GM18873 (cell line): Measurements from ENCODE around the gene ZNF133.
A peak's percentile ranks its signal among the peaks of the same experiment; 100 is the strongest.
"Not testable (repeated sequence)": the region's sequence is repeated elsewhere in the genome, so short reads cannot be mapped to it uniquely, and the experiment has no call there.

Experiments used
- ATAC-seq: cut with Tn5 transposase; IDR thresholded peaks from one replicate; pipeline ENCODE4 v1.9.1; 2021; ENCODE audit warnings: mild to moderate bottlenecking, moderate library complexity, moderate number of reproducible peaks; ENCODE audit not compliant: unreplicated experiment, low FRiP score

Gene ZNF133

DNA sequence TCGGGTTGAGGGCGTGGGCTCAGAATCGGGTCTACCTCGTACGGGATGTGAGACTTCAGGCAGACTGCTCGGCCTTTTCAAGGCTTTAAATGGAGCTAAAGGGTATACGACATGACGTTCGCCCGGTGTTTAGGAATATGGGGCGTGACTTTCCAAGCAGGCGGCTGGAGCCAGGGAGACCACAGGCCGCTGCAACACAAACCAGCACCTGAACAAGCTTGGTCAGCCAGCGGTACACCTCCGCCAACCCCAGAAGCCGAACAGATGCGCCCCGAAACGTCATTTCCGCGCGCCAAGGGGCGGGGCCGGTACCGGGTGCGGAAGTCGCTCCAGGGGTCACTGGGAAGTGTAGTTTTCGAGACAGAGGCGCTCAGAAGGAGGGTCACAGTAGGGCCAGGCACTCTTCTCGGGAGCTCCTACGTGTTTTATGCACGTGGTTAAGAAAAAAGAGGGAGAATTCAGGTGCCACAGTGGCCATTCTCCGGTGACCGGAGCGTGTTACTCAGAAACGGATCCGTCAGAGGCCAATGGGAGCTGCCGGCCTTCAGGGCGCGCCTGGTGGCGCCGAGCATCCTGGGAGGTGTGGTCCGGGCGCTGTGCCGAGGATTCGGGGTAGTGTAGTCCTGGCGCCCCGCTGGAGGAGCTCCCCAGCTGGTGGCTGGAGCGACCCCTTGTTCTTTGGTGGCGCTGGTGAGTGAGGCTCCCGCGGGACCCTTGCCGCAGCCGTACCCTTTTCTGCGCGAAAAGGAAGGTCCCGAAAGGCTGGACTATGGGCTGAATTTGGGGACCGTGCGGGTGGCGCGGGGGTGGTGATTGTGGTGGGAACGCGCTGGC lies at the start of gene ZNF133:
TSS of gene ZNF133 (plus strand) at position 613 of the 834 bp plus-strand sequence. CDS start 17,160 bp downstream, outside the sequence.
- ATAC-seq = peak; percentile 93

DNA sequence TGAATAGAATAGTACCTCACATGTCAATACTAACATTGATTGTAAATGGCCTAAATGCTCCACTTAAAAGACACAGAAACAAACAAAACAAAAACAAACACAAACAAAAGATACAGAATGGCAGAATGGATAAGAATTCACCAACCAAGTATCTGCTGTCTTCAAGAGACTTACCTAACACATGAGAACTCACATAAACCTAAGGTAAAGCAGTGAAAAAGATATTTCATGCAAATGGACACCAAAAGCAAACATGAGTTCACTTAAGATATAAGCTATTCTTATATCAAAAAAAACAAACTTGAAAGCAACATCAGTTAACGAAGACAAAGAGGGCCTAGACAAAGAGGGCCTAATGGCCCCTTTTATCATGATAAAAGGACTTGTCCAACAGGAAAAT lies 47.3 kb upstream of the ZNF133 start:
- ATAC-seq = no peak

DNA sequence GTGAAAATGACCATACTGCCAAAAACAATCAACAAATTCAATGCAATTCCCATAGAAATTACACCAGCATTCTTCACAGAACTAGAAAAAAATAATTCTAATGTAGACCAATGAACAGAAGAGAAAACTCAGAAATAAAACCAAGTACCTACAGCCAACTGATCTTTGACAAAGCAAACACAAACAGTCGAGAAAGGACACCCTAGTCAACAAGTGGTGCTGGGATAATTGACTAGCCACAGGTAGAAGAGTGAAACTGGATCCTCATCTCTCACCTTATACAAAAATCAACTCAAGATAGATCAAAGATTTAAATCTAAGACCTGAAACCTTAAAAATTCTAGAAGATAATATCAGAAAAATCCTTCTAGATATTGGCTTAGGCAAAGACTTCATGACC lies 44.5 kb upstream of the ZNF133 start:
- ATAC-seq = no peak

DNA sequence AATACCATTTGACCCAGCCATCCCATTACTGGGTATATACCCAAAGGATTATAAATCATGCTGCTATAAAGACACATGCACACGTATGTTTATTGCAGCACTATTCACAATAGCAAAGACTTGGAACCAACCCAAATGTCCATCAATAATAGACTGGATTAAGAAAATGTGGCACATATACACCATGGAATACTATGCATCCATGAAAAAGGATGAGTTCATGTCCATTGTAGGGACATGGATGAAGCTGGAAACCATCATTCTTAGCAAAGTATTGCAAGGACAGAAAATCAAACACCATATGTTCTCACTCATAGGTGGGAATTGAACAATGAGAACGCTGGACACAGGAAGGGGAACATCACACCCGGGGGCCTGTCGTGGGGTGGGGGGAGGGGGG lies 39.8 kb upstream of the ZNF133 start:
- not testable (repeated sequence) for ATAC-seq

DNA sequence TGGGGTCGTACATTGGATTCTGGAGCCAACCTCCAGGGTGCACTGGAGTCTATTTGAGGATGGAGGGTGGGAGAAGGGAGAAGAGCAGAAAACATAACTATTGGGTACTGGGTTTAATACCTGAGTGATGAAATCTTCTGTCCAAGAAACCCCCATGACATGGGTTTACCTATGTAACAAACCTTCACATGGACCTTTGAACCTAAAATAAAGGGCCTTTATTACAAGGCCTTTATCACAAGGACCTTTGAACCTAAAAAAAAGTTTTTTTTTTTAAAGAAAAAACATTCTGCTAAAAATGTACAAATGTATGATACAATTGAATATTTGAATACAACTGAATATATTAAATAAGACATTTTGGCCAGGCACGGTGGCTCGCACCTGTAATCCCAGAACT lies 38.1 kb upstream of the ZNF133 start:
- ATAC-seq = no peak

DNA sequence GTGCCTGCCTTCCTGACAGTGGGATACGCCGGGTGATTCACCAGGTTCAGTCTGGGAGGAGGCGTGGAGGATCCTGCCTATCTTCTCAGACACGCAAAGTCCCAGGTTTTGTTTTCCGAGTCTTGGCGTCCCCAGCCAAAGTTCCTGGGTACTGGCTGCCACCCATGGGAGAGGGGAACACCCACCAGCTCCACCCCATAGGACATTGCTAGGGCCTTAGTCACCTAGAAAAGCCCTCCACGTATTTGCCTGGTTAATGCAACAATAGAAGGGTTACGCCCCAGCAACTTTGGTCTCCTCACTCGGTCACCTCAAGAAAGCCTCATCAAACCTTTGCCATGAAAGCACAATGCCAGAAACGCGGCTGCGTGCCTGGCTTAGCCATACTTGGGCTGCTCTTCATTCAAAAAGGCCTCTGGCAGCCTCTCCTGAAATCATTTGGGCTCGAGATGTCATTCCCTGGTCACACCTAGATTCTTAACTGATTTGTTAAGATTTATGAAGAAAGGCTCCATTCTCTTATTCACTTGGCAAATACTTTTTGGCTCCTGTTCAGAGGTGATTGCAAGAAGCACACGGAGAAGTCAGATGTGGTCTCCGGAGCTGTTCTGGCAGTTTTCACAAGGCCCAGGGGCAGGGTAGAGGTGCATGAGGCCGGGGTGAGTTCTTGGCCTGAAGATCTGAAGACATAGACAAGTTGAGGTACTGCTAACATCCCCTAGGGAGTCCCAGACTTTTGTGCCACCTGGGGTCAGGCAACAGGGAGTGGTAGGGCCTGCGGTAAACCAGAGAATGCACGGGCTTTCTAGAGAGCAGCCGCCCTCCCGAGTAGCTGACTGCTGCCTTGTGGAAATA lies 35.5 kb upstream of the ZNF133 start:
- ATAC-seq = no peak

DNA sequence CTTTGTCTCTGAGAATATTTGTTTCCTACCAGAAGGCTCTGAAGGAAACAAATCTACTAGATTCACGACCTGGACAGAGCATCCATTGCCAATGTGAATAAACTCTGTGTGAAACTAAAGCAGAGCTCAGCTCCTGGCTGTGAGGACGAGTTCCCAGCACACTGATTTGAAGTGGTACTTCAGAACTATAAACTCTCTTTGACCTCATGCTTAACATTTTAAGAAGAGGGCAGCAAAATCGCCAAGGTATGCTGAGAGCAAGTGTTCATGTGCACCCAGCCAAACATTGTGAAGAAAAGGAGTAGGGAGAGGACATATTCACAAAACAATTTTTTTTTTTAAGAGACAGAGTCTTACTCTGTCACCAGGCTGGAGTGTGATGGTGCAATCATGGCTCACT lies 33.7 kb upstream of the ZNF133 start:
- ATAC-seq = no peak

DNA sequence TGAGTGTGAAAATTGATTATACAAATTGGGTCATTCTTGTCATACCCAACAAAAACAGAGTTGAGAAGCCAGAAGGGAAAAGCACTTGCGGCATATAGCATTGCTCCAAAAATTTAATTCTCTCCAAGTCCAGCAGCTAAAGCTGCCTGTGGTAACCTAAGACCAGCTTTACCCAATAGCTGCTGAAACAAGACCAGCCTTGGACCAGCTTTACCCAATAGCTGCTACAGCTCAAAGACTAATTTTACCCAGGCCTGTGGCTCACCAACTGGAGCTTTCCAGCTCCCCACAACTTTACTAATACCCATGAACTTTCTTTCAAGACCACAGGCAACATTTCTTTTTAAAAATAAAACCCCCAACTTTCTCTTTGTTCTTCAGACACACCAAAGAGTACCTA lies 32.8 kb upstream of the ZNF133 start:
- no peak for ATAC-seq

DNA sequence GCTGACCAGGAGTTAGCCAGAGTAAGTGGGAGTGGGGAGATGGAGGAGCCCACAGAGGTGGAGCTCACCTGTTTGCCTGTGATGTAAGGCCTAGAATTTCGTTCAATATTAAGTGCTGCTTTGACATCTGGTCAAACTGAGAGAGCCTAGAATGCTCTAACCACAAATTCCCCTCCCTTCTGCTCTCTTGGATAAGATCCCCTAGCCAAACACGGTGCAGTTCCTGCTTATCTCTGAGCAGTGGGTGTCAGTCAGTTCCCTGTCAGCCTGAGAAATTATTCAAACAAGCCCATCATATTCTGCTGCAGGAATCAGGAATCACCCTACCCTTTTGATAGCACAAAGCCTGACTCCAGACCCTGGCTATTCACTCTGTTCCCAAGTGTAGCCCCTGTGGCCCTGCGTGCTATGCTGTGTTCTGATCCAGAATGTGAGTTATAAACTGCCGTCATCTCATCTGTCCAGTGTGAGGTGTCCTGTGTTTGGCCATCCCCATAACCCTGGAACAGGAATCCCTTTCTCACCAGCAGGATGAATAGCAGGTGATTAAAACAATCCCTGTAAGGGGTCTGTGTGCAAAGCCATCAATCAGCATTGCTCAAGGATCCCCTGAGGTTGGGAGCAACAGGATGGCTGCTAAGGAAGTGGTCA lies 31.8 kb upstream of the ZNF133 start:
- ATAC-seq = no peak

DNA sequence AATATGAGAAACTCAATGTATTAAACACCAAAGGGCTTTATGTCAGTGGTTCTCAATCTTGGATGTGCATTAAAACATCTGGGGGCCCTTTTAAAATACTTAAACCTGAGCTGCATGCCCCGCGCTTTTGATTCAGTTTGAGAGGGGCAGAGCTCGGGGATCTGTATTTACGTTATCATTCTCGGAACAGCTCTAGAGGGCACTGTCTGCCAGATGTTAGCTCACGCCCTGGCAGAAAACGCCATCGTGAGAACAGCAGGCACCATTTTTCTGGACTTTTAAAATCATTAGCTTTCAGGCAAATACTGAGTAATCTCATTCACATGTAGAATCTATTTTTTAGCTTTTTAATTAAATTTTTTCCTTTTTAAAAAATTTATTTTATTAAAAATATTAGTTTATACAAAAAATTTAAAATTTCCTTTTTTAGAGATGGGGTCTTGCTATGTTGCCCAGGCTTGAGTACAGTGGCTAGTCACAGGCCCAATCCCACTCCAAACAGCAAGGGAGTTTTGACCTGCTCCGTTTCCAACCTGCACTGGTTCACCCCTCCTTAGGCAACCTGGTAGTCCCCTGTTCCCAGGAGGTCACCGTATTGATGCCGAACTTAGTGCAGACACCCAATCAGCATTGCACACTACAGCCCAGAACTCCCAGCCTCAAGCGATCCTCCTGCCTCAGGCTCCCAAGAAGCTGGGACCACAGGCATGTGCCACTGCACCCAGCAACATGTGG lies 30.0 kb upstream of the ZNF133 start:
- no peak for ATAC-seq

DNA sequence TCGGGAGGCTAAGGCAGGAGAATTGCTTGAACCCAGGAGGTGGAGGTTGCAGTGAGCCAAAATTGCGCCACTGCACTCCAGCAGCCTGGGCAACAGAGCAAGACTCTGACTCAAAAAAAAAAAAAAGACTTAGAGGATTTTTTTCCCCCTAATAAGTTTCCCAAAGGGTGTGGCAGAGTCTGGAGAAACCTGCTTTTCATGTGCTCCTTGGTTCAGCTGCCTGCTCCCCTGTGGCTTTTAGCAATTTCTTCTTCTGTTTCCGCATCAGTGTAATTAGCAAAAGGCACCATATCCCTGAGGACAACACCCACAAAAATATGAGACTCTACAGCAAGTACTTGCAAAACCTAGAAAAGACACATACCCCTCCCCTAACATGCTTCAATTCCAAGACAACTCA lies 28.6 kb upstream of the ZNF133 start:
- ATAC-seq = no peak

DNA sequence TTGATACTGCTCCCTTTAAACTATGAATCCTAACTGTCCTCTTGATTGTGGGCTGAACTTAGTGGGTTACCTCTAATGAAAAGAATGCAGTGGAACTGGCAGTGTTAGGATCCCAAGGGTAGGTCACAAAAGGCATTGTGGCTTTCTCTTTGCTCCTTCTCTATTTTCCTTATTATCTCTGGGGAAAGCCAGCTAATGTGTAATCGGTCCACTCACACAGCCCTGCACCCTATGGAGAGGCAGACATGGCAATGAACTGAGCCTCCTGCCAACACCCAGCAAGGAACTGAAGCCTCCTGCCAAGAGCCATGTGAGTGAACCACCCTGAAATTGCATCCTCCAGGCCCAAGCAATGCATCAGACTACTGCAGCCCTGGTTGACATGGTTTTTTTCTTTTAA lies 24.6 kb upstream of the ZNF133 start:
- ATAC-seq = no peak

DNA sequence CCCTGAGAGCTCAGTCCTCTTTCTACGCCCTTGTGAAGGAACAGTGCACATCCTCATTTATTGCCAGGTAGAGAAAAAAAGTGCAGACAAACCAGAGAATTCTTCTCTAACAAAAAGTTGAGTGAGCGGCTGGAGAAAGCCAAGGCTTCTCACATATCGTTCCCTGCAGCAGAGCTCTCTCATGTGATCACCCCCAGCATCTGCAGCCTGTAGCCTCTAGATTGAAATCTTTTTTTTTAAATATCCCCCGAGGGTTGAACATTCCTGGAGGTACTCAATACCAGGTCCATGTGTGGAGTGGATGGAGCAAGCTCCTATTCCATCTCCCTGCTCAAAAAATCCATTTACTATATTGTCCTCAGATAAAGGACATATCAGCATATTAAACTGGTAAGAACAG lies 22.9 kb upstream of the ZNF133 start:
- ATAC-seq = no peak

DNA sequence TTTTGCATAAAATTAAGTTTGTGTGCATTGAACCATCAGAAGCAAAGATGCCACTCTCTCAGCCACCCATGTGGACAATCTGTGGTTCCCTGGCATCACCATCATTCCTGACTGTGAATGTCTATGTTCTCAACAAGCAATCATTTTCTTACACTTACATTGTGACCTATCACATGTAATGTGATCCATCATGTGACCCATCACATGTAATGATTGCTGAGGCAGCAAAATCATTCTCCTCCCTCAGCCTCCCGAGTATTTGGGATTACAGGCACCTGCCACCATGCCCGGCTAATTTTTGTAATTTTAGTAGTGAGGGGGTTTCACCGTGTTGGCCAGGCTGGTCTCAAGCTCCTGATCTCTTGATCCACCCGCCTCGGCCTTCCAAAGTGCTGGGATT lies 22.0 kb upstream of the ZNF133 start:
- no peak for ATAC-seq

DNA sequence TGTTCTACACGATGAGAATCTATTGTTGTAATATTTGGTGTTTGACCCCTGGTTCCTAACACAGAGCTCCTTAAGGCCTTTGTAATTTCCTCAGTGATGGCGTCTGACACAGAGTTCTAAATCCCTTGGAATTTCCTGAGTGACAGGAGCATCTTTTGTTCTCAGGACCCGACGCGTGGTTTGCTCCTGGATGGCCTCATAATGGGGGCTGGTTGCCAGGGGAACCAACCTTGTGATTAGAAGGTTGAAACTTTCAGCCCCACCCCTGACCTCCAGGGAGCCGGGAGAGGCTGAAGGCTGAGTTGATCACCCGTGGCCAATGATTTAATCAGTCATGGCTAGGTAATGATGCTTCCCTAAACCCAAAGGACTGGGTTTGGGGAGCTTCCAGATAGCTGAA lies 20.5 kb upstream of the ZNF133 start:
- ATAC-seq = no peak

DNA sequence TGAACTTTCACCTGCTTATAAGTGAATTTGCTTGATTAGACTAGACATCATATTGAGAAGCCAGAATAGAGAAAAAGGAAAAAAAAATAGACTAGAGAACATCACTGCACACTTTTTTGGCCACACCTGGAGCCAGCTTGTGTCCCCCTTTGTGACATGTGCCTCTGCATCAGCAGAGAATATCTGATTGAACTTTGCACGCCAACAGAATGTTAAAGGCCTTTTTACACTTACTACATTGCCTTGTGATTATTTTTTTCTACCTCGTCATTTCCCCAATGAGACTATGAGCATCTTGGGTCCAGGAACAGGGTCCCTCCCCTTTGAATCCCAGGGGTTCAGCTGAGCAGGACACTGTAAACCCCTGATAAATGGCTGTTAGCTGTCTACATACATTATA lies 17.2 kb upstream of the ZNF133 start:
- no peak for ATAC-seq

DNA sequence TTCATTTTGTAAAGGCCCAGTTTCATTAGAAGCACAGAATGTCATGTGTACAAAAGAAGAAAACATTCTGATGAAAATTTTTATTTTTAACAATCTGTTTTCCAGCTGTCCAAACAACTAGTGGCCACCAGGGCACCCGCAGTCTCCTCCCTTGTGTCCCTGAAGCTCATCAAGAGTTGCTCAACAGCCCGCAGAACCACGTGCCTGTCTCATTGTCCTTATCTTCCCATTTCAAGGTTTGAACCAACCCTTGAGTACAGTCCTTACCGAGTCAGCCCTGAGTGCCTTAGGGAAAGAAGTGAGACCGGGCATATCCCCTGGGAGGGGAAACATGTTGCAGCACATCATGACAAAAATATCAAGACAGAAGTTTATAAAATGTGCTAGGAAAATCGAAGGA lies 15.9 kb upstream of the ZNF133 start:
- no peak for ATAC-seq

DNA sequence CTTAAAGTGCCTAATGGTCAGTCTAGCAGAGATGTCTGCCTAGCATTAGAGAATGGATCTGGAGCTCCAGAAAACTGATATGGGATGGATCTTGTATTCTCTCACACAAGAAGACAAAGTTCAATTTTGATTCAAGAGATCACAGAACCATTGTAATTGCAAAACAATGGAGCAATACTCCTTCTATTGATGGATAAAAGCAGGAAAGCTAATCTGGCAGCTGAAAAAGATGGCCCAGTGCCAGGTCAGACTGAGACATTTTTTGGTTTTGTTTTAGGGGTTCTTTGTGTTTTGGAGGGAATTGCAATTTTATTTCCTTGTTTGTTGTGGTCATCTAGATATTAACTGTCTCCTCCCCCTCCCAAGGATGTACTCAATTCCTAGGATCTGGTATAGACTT lies 14.6 kb upstream of the ZNF133 start:
- no peak for ATAC-seq

DNA sequence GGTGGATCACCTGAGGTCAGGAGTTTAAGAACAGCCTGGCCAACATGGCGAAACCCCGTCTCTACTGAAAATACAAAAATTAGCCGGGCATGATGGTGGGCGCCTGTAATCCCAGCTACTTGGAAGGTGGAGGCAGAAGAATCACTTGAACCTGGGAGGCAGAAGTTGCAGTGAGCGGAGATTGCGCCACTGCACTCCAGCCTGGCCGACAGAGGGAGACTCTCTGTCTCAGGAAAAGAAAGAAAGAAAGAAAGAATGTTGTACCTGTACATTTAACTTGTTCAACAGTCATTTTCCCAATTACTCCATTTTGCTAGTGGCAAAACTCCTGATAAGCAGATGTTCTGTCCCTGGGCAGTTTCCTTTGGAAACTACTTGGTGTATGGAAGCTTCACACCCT lies 12.4 kb upstream of the ZNF133 start:
- ATAC-seq = not testable (repeated sequence)

DNA sequence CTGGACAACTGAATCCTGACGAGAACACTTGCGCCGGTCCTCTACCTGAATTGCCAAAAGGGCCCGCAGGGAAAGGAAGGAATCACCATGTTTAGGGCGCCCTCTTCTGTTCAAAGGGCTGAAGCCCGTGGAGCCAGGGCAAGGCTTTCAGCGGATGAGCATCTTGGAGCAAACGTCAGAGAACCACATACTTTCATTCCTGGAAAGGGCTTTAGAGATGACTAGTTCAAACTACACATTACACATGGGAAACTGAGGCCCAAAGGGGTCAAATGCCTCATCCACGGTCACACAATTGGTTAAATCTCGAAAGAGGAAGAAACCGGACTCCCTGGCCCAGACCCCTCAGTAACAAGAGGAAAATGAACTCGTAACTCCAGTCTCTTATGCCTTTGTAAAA lies 11.5 kb upstream of the ZNF133 start:
- ATAC-seq = no peak

DNA sequence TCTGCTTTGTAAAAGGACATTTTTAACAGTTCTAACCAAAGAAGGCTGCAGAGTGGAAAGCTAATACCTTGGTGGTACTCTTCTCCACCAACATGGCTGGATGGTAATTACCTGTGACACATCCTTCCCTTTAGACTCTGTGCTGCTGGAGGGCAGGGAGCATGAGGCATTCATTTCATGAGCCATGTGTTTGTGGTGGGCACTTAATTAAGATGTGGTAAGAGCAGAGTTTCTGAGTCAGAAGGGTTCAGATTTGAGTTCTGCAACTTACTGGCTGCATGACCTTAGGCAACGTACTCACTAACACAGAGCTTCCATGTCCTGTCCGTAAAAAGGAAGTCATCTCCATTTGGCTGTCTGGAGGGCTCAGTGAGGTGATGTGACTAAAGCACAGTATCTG lies 9.1 kb upstream of the ZNF133 start:
- no peak for ATAC-seq
